Endothelial cell of umbilical vein (primary cell): ENCODE data around the gene MYCBP2. TPM values are rescaled to one million over a fixed set of nuclear protein-coding genes. Genes with fewer than 3 reads are reported as not detected.

ENCODE experiments used
- BruUV-seq: library from RNA; stranded (reverse); fragments of 400-500 nt; replicated peaks from 2 replicates; lab custom pipeline; 2021; lab: Mats Ljungman, UMichigan
- CTCF ChIA-PET: fragments of 300-600, 350-600 bp; sonication (Branson Sonifier 250); formaldehyde crosslinking; loops from one replicate; lab custom pipeline; 2021; ENCODE audit warnings: antibody characterized with exemption, inconsistent platforms; lab: Charles Lee
- POLR2A ChIA-PET: fragments of 300-600, 350-600 bp; sonication (Branson Sonifier 250); formaldehyde crosslinking; loops from one replicate; lab custom pipeline; 2021; ENCODE audit warnings: antibody characterized with exemption, inconsistent platforms; lab: Charles Lee
- DNase-seq: peaks from one replicate; pipeline ENCODE4 v3.0.0-alpha.2; 2011; ENCODE audit warnings: low read depth, low spot score
- FAIRE-seq: peaks from 2 replicates; lab custom pipeline; 2011; peaks lifted over from hg19 to GRCh38; lab: Jason Lieb, UNC
- H2AFZ ChIP-seq: 2 replicates; pipeline ENCODE4 v1.6.0; 2012; ENCODE audit warnings: low read depth, low read length, control low read depth, inconsistent platforms
- H3K27ac ChIP-seq: 2 replicates; pipeline ENCODE4 v1.5.1; 2011; ENCODE audit warnings: low read depth, mild to moderate bottlenecking, control low read depth, low read length, moderate library complexity; ENCODE audit not compliant: insufficient read depth
- H3K27me3 ChIP-seq, 2 experiments: 2 replicates each; pipeline versions ENCODE4 v1.6.0 to v1.6.1; 2011; ENCODE audit warnings: low read length in 2 of 2, mixed read lengths in 1 of 2; ENCODE audit not compliant: control insufficient read depth in 2 of 2, insufficient read depth in 2 of 2
- H3K36me3 ChIP-seq, 2 experiments: 2 replicates in 1 of 2; 3 replicates in 1 of 2; pipeline ENCODE4 v1.5.1; 2011; ENCODE audit warnings: low read length in 2 of 2, mild to moderate bottlenecking in 1 of 2, moderate library complexity in 1 of 2; ENCODE audit not compliant: control insufficient read depth in 2 of 2, insufficient read depth in 2 of 2; ENCODE audit errors: extremely low read depth in 1 of 2
- H3K4me1 ChIP-seq: 3 replicates; pipeline ENCODE4 v1.5.1; 2011; ENCODE audit warnings: mild to moderate bottlenecking, low read length; ENCODE audit not compliant: control insufficient read depth, insufficient read depth; ENCODE audit errors: extremely low read depth
- H3K4me2 ChIP-seq: 2 replicates; pipeline ENCODE4 v1.6.1; 2011; ENCODE audit warnings: low read length, control low read depth, mixed read lengths; ENCODE audit not compliant: insufficient read depth
- H3K4me3 ChIP-seq, 3 experiments: fragments of 200-600 bp in 1 of 3; sonication (generic), shearing (Covaris generic) in 1 of 3; replicated peaks in 1 of 3; 2 replicates each; pipeline ENCODE4 v1.5.1; 2011 to 2016; ENCODE audit warnings: control low read depth in 3 of 3, low read length in 3 of 3, mild to moderate bottlenecking in 2 of 3, inconsistent platforms in 1 of 3, low read depth in 1 of 3, moderate library complexity in 1 of 3; ENCODE audit not compliant: insufficient read depth in 1 of 3
- H3K79me2 ChIP-seq: 2 replicates; pipeline ENCODE4 v1.6.0; 2012; ENCODE audit warnings: low read length, inconsistent platforms; ENCODE audit not compliant: control insufficient read depth, insufficient read depth
- H3K9ac ChIP-seq: replicated peaks from 2 replicates; pipeline ENCODE3; 2011; ENCODE audit warnings: low read length, control low read depth; ENCODE audit not compliant: insufficient read depth; ENCODE audit errors: extremely low read depth
- H3K9me1 ChIP-seq: replicated peaks from 3 replicates; pipeline ENCODE4 v1.6.0; 2011; ENCODE audit warnings: mild to moderate bottlenecking, low read length; ENCODE audit not compliant: control insufficient read depth, insufficient read depth; ENCODE audit errors: extremely low read depth
- H3K9me3 ChIP-seq: replicated peaks from 2 replicates; pipeline ENCODE4 v1.5.1; 2012; ENCODE audit warnings: low read length, inconsistent platforms; ENCODE audit not compliant: control insufficient read depth, insufficient read depth
- H4K20me1 ChIP-seq: replicated peaks from 2 replicates; pipeline ENCODE3; 2011; ENCODE audit warnings: mild to moderate bottlenecking, low read length; ENCODE audit not compliant: control insufficient read depth, insufficient read depth; ENCODE audit errors: extremely low read depth
- CTCF ChIP-seq, 2 donors: IDR thresholded peaks; 1 replicate in 1 of 2; 2 replicates in 1 of 2; pipeline ENCODE4 v1.5.1; 2011; ENCODE audit warnings: low read length in 2 of 2, mild to moderate bottlenecking in 2 of 2, moderate library complexity in 2 of 2, control low read depth in 1 of 2, inconsistent platforms in 1 of 2, low read depth in 1 of 2; ENCODE audit not compliant: insufficient read depth in 1 of 2; ENCODE audit errors: extremely low read depth in 1 of 2
- EZH2 ChIP-seq: IDR thresholded peaks from 2 replicates; pipeline ENCODE4 v1.6.1; 2012; ENCODE audit warnings: borderline replicate concordance, low read depth, mild to moderate bottlenecking, moderate library complexity, low read length, inconsistent platforms; ENCODE audit not compliant: severe bottlenecking
- FOS ChIP-seq: IDR thresholded peaks from 2 replicates; pipeline ENCODE4 v1.6.1; 2011; ENCODE audit warnings: mild to moderate bottlenecking, low read length, moderate library complexity, borderline replicate concordance; ENCODE audit not compliant: insufficient read depth
- GATA2 ChIP-seq: IDR thresholded peaks from 2 replicates; pipeline ENCODE4 v1.7.0; 2011; ENCODE audit warnings: low read depth, mild to moderate bottlenecking, moderate library complexity, mixed read lengths, low read length; ENCODE audit not compliant: insufficient read length, insufficient read depth
- JUN ChIP-seq: IDR thresholded peaks from 2 replicates; pipeline ENCODE4 v1.6.1; 2011; ENCODE audit warnings: borderline replicate concordance, low read depth; ENCODE audit not compliant: insufficient read length, insufficient read depth
- MAX ChIP-seq: IDR thresholded peaks from 2 replicates; pipeline ENCODE4 v1.6.1; 2011; ENCODE audit not compliant: insufficient read depth, insufficient read length
- MYC ChIP-seq: IDR thresholded peaks from one replicate; pipeline ENCODE4 v1.6.1; 2011; ENCODE audit warnings: mild to moderate bottlenecking, low read depth, low read length
- POLR2A ChIP-seq: IDR thresholded peaks from 2 replicates; pipeline ENCODE4 v1.6.1; 2012; ENCODE audit warnings: low read depth, mild to moderate bottlenecking, control low read depth, low read length
- POLR2AphosphoS5 ChIP-seq: IDR thresholded peaks from 2 replicates; pipeline ENCODE4 v1.6.1; 2012; ENCODE audit warnings: low read depth, mild to moderate bottlenecking, control low read depth, low read length, moderate library complexity; ENCODE audit not compliant: insufficient read depth
- dilution Hi-C: fragments of 300-500 bp; cut with MboI; formaldehyde crosslinking; loops from one replicate; pipeline ENCODE4 v1.15.0; 2019; ENCODE audit warnings: low sequenced_read_pairs; ENCODE audit not compliant: extremely low pct_ligation_motif_present
- intact Hi-C: fragments of 100-400 bp; cut with micrococcal nuclease; formaldehyde crosslinking; loops from one replicate; pipeline ENCODE4 v1.10.0; 2022
- polyA plus RNA-seq, 4 experiments: library from polyadenylated mRNA; depleted of rRNA in 3 of 4; stranded (reverse) in 3 of 4; unstranded in 1 of 4; fragments of >200 nt; gene quantifications; 2 replicates each; pipeline versions ENCODE4 v1.2.1 to v1.2.3, GENCODE V29; 2011 to 2012; ENCODE audit warnings: missing spikeins in 1 of 4
- total RNA-seq: library from RNA; stranded (reverse); gene quantifications from 2 replicates; pipeline ENCODE4 v1.2.3, GENCODE V29; 2021

The MYCBP2 gene
- total and polyA plus RNA-seq, 2 donors (not counting 3 experiments of a cell fraction or from before 2014, with no cell fraction given), result 30.5 to 89.8 TPM

GRCh38 chr13:77374786-77375185, 47.9 kb upstream of the MYCBP2 start:
- Histone ChIP-seq H3K79me2 (no peaks in the 10 kb centered on the region), H4K20me1 (no peaks in the 10 kb centered on the region), H3K4me3 (no peak overlapping the region), H3K9ac (no peak overlapping the region), H3K4me2 (no peak overlapping the region), H3K27ac (no peak overlapping the region), H2AFZ (no peak overlapping the region), H3K9me1 (no peaks in the 10 kb centered on the region), H3K27me3 (peaks cover 0 to 1% of the 10 kb centered on the region in 2 experiments), H3K9me3 (no peaks in the 10 kb centered on the region), H3K36me3 (no peaks in the 10 kb centered on the region), H3K4me1 (no peaks in the 10 kb centered on the region)
- intact Hi-C loops, result no loop called here
- dilution Hi-C loops, result no loop called here
- FAIRE-seq, result no peak
- no TSS peak for BruUV-seq
- ChIA-PET CTCF (interaction anchor here (0.6 kb wide), 1 partner anchor 372 kb away, joined by 3 read pairs; no protein-coding TSS in a partner anchor), POLR2A (no interaction called here)
- TF ChIP-seq JUN (no peak), MYC (no peak), GATA2 (no peak), MAX (no peak), POLR2AphosphoS5 (no peak), CTCF (IDR thresholded peaks at IDR 0.05; ENCODE audit: extremely low read depth in 1 of 2, insufficient read depth in 1 of 2, low read depth in 1 of 2, low read length in 2 of 2) (no peak), FOS (no peak), EZH2 (no peak), POLR2A (no peak)
- no peak for DNase-seq
